DMS53 treated with DMSO at 0.1 percent for 48 hours (cell line): Measurements from ENCODE around the gene PLEKHA5.
"Not testable (repeated sequence)": the region's sequence is repeated elsewhere in the genome, so short reads cannot be mapped to it uniquely, and the experiment has no call there.

Experiments
- DNase-seq: peaks from one replicate; lab custom pipeline; 2025; ENCODE audit not compliant: unreplicated experiment; lab: John Stamatoyannopoulos, UW

PLEKHA5 gene

GRCh38 chr12:19167708-19168107 is 38.2 kb downstream of the PLEKHA5 start:
- DNase-seq = no peak

- DNase-seq = no peak
Measured at GRCh38 chr12:19168644-19169043, 39.1 kb downstream of the PLEKHA5 start.

GRCh38 chr12:19169222-19169621 is 39.7 kb downstream of the PLEKHA5 start:
- no peak for DNase-seq

- not testable (repeated sequence) for DNase-seq
Measured at GRCh38 chr12:19170286-19170685, 40.8 kb downstream of the PLEKHA5 start.

GRCh38 chr12:19171731-19172130 is 42.2 kb downstream of the PLEKHA5 start:
- DNase-seq = no peak

GRCh38 chr12:19177754-19178153 is 48.2 kb downstream of the PLEKHA5 start:
- DNase-seq = no peak

GRCh38 chr12:19179986-19180385 is 50.5 kb downstream of the PLEKHA5 start:
- no peak for DNase-seq

- DNase-seq = no peak
Measured at GRCh38 chr12:19181666-19182426, 52.3 kb downstream of the PLEKHA5 start.

- no peak for DNase-seq
Measured at GRCh38 chr12:19183121-19183838, 53.7 kb downstream of the PLEKHA5 start.

GRCh38 chr12:19185262-19185929 is 55.9 kb downstream of the PLEKHA5 start:
- DNase-seq = no peak

GRCh38 chr12:19186722-19187661 is 57.5 kb downstream of the PLEKHA5 start:
- peak; percentile 75 for DNase-seq

GRCh38 chr12:19189522-19189921 is 60.0 kb downstream of the PLEKHA5 start:
- no peak for DNase-seq

- no peak for DNase-seq
Measured at GRCh38 chr12:19190292-19191031, 60.9 kb downstream of the PLEKHA5 start.

- DNase-seq = no peak
Measured at GRCh38 chr12:19191089-19191488, 61.6 kb downstream of the PLEKHA5 start.

GRCh38 chr12:19191563-19191962 is 62.0 kb downstream of the PLEKHA5 start:
- no peak for DNase-seq

- DNase-seq = no peak
Measured at GRCh38 chr12:19192710-19193109, 63.2 kb downstream of the PLEKHA5 start.

GRCh38 chr12:19194963-19195362 is 65.4 kb downstream of the PLEKHA5 start:
- no peak for DNase-seq

GRCh38 chr12:19196959-19197630 is 67.6 kb downstream of the PLEKHA5 start:
- DNase-seq = peak; percentile 29

GRCh38 chr12:19198272-19198671 is 68.7 kb downstream of the PLEKHA5 start:
- DNase-seq = no peak

GRCh38 chr12:19199332-19199731 is 69.8 kb downstream of the PLEKHA5 start:
- no peak for DNase-seq
